PC-9 (cell line): ENCODE data around the gene TPH1. TPM values are rescaled to one million over a fixed set of nuclear protein-coding genes. Genes with fewer than 3 reads are reported as not detected.

Experiments used
- BruUV-seq: library from RNA; stranded (reverse); fragments of 400-500 nt; replicated peaks from 2 replicates; lab custom pipeline; 2021; lab: Mats Ljungman, UMichigan
- CTCF ChIA-PET: fragments of 300-600 bp; sonication (Branson Sonifier 250); formaldehyde crosslinking; loops from one replicate; lab custom pipeline; 2022; ENCODE audit warnings: antibody characterized with exemption; lab: Charles Lee
- POLR2A ChIA-PET: fragments of 300-600 bp; sonication (Branson Sonifier 250); formaldehyde crosslinking; loops from one replicate; lab custom pipeline; 2022; ENCODE audit warnings: antibody characterized with exemption; ENCODE audit not compliant: unreplicated experiment; lab: Charles Lee
- DNase-seq, 2 experiments: peaks; one replicate each; pipeline versions ENCODE4 v3.0.0 to v3.0.0-alpha.2; 2015 to 2022; ENCODE audit warnings: mixed read lengths in 1 of 2
- H2AFZ ChIP-seq: fragments of 200-600 bp; sonication (generic); 2 replicates; pipeline ENCODE4 v1.8.1; 2017; ENCODE audit warnings: antibody characterized with exemption
- H3F3A ChIP-seq: fragments of 200-600 bp; sonication (generic); 2 replicates; pipeline ENCODE4 v1.8.1; 2017; ENCODE audit warnings: antibody characterized with exemption, mild to moderate bottlenecking, low read depth; ENCODE audit not compliant: insufficient read depth
- H3K27ac ChIP-seq: fragments of 200-600 bp; sonication (generic); 2 replicates; pipeline ENCODE4 v1.6.1; 2016; ENCODE audit warnings: mixed run types
- H3K27me3 ChIP-seq: fragments of 200-600 bp; sonication (generic); 2 replicates; pipeline ENCODE4 v1.6.1; 2016; ENCODE audit warnings: low read depth, mixed run types; ENCODE audit not compliant: insufficient read depth
- H3K36me3 ChIP-seq: fragments of 200-600 bp; sonication (generic); 2 replicates; pipeline ENCODE4 v1.6.1; 2016; ENCODE audit warnings: low read depth, mixed run types
- H3K4me1 ChIP-seq: fragments of 200-600 bp; sonication (generic); replicated peaks from 2 replicates; pipeline ENCODE4 v1.6.1; 2016; ENCODE audit warnings: mixed run types; ENCODE audit not compliant: insufficient read depth
- H3K4me2 ChIP-seq: fragments of 200-600 bp; sonication (generic); 2 replicates; pipeline ENCODE4 v1.6.1; 2017; ENCODE audit warnings: mixed run types
- H3K4me3 ChIP-seq: fragments of 200-600 bp; sonication (generic); 2 replicates; pipeline ENCODE4 v1.6.1; 2016; ENCODE audit warnings: mixed run types
- H3K79me2 ChIP-seq: fragments of 200-600 bp; sonication (generic); 2 replicates; pipeline ENCODE4 v1.6.1; 2017; ENCODE audit warnings: low read depth, mixed run types
- H3K9me2 ChIP-seq: fragments of 200-600 bp; sonication (generic); 2 replicates; pipeline ENCODE4 v1.8.1; 2017; ENCODE audit warnings: mild to moderate bottlenecking; ENCODE audit not compliant: insufficient read depth
- H3K9me3 ChIP-seq: fragments of 200-600 bp; sonication (generic); 2 replicates; pipeline ENCODE4 v1.8.1; 2016; ENCODE audit warnings: low read depth; ENCODE audit not compliant: insufficient read depth
- H4K20me1 ChIP-seq: fragments of 200-600 bp; sonication (generic); 2 replicates; pipeline ENCODE4 v1.8.1; 2017; ENCODE audit not compliant: insufficient read depth
- EZH2 ChIP-seq: fragments of 200-600 bp; sonication (generic); IDR thresholded peaks from 2 replicates; pipeline ENCODE4 v1.8.0; 2017; ENCODE audit warnings: antibody characterized with exemption, low read depth
- intact Hi-C: fragments of 100-400 bp; cut with micrococcal nuclease; formaldehyde crosslinking; loops from one replicate; pipeline ENCODE4 v1.10.0; 2022; ENCODE audit not compliant: unreplicated experiment
- total RNA-seq: library from RNA; stranded (reverse); gene quantifications from 2 replicates; pipeline ENCODE4 v1.2.3, GENCODE V29; 2021
- TF ChIP-seq, protein P1 (sequence below): fragments of 200-600 bp; sonication (generic); conservative IDR thresholded peaks from 2 replicates; pipeline ENCODE4 v1.6.1; 2017; ENCODE audit warnings: mixed run types, antibody characterized with exemption, mild to moderate bottlenecking, moderate library complexity

The TPH1 gene
- total RNA-seq, 1 experiment from 2014 or later, result not detected

- ChIA-PET CTCF (no interaction called here), POLR2A (no interaction called here)
- H3K36me3 ChIP-seq, result peaks cover 28% of the 10 kb centered on the region
- no peaks in the 10 kb centered on the region for H3K79me2 ChIP-seq
- no peaks in the 10 kb centered on the region for H3F3A ChIP-seq
- intact Hi-C loops, result no loop called here
- H3K27ac ChIP-seq, result no peak overlapping the region
- TF ChIP-seq EZH2, result no peak
- TF ChIP-seq, protein P1, sequence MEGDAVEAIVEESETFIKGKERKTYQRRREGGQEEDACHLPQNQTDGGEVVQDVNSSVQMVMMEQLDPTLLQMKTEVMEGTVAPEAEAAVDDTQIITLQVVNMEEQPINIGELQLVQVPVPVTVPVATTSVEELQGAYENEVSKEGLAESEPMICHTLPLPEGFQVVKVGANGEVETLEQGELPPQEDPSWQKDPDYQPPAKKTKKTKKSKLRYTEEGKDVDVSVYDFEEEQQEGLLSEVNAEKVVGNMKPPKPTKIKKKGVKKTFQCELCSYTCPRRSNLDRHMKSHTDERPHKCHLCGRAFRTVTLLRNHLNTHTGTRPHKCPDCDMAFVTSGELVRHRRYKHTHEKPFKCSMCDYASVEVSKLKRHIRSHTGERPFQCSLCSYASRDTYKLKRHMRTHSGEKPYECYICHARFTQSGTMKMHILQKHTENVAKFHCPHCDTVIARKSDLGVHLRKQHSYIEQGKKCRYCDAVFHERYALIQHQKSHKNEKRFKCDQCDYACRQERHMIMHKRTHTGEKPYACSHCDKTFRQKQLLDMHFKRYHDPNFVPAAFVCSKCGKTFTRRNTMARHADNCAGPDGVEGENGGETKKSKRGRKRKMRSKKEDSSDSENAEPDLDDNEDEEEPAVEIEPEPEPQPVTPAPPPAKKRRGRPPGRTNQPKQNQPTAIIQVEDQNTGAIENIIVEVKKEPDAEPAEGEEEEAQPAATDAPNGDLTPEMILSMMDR, result no peak
- BruUV-seq, result no TSS peak
- H3K4me3 ChIP-seq, result no peak overlapping the region
- H3K9me3 ChIP-seq, result no peaks in the 10 kb centered on the region
- H2AFZ ChIP-seq, result no peak overlapping the region
- no peak for DNase-seq
- H4K20me1 ChIP-seq, result no peaks in the 10 kb centered on the region; the same call in 1 of the 2 replicates
- no peak overlapping the region for H3K4me2 ChIP-seq
- no peaks in the 10 kb centered on the region for H3K9me2 ChIP-seq
- no peaks in the 10 kb centered on the region for H3K4me1 ChIP-seq
- H3K27me3 ChIP-seq, result no peaks in the 10 kb centered on the region
Measured at GRCh38 chr11:18088966-18089365, 42.9 kb upstream of the TPH1 start.

DNA sequence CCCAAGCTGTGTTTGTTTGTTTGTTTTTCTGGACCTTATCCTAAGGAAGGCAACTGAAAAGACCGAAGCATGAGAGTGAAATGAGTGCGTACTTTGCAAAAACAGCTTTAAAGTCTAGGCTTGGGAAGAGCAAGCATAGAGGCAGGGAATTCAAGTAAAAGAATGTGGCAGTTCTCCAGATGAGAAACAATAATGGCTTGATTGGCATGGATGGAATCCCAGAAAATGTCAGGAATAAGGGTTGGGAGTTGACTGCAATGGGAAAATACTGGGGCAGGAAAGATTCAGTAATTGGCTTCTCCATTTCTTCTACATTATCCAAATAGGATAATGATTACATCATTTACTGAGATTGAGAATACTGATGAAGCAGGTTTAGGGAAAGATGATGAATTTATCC, 42.3 kb upstream of the TPH1 start:
- no peaks in the 10 kb centered on the region for H3K27me3 ChIP-seq
- intact Hi-C loops, result no loop called here
- no peak overlapping the region for H3K4me2 ChIP-seq
- no peaks in the 10 kb centered on the region for H3K9me2 ChIP-seq
- no TSS peak for BruUV-seq
- H3F3A ChIP-seq, result no peaks in the 10 kb centered on the region
- ChIA-PET POLR2A (no interaction called here), CTCF (no interaction called here)
- DNase-seq, result no peak
- H3K27ac ChIP-seq, result no peak overlapping the region
- no peak for TF ChIP-seq EZH2
- TF ChIP-seq, protein P1, result no peak
- H3K79me2 ChIP-seq, result no peaks in the 10 kb centered on the region
- H3K4me1 ChIP-seq, result no peaks in the 10 kb centered on the region
- H3K9me3 ChIP-seq, result no peaks in the 10 kb centered on the region
- peaks cover 28% of the 10 kb centered on the region for H3K36me3 ChIP-seq
- H2AFZ ChIP-seq, result no peak overlapping the region
- no peak overlapping the region for H3K4me3 ChIP-seq
- no peaks in the 10 kb centered on the region; the same call in 1 of the 2 replicates for H4K20me1 ChIP-seq

GRCh38 chr11:18081551-18081950, 35.5 kb upstream of the TPH1 start:
- H3F3A ChIP-seq, result no peaks in the 10 kb centered on the region
- H3K36me3 ChIP-seq, result peaks cover 16% of the 10 kb centered on the region
- no peaks in the 10 kb centered on the region for H3K27me3 ChIP-seq
- ChIA-PET POLR2A (interaction anchor here (0.6 kb wide), 1 partner anchor 641 kb away, joined by 3 read pairs; no protein-coding TSS in a partner anchor), CTCF (no interaction called here)
- H2AFZ ChIP-seq, result no peak overlapping the region
- H3K9me3 ChIP-seq, result no peaks in the 10 kb centered on the region
- H3K4me3 ChIP-seq, result no peak overlapping the region
- DNase-seq, result no peak
- no peaks in the 10 kb centered on the region for H4K20me1 ChIP-seq
- no peak for TF ChIP-seq EZH2
- TF ChIP-seq, protein P1, result no peak
- no peaks in the 10 kb centered on the region for H3K79me2 ChIP-seq
- BruUV-seq, result no TSS peak
- intact Hi-C loops, result no loop called here
- H3K9me2 ChIP-seq, result no peaks in the 10 kb centered on the region
- no peak overlapping the region for H3K27ac ChIP-seq
- no peak overlapping the region for H3K4me2 ChIP-seq
- H3K4me1 ChIP-seq, result no peaks in the 10 kb centered on the region
